GM23338 (cell line): ENCODE results near the gene CSF3. TPM values are rescaled to one million over a fixed set of nuclear protein-coding genes. Genes with fewer than 3 reads are reported as not detected.

Source experiments
- ATAC-seq: fragments of 200-7000 bp; cut with Tn5 transposase; 3 replicates; pipeline ENCODE4 v1.9.1; 2020
- DNase-seq: peaks from one replicate; pipeline ENCODE4 v3.0.0-alpha.2; 2015; ENCODE audit warnings: low spot score
- H2AFZ ChIP-seq: fragments of 200-600 bp; sonication (generic); 2 replicates; pipeline ENCODE4 v1.8.0; 2016; ENCODE audit warnings: antibody characterized with exemption, mild to moderate bottlenecking, moderate library complexity
- H3F3A ChIP-seq: fragments of 200-600 bp; sonication (generic); replicated peaks from 2 replicates; pipeline ENCODE4 v1.8.0; 2017; ENCODE audit warnings: antibody characterized with exemption, mixed run types, low read depth
- H3K27ac ChIP-seq: fragments of 200-600 bp; sonication (generic); 2 replicates; pipeline ENCODE4 v1.6.1; 2016; ENCODE audit warnings: low read depth
- H3K27me3 ChIP-seq: fragments of 200-600 bp; sonication (generic); 2 replicates; pipeline ENCODE4 v1.8.0; 2016; ENCODE audit warnings: mild to moderate bottlenecking, mixed run types, moderate library complexity; ENCODE audit not compliant: insufficient read depth
- H3K36me3 ChIP-seq: fragments of 200-600 bp; sonication (generic); 2 replicates; pipeline ENCODE4 v1.8.0; 2016; ENCODE audit warnings: mild to moderate bottlenecking; ENCODE audit not compliant: insufficient read depth
- H3K4me1 ChIP-seq: fragments of 200-600 bp; sonication (generic); 2 replicates; pipeline ENCODE4 v1.8.0; 2016; ENCODE audit warnings: mild to moderate bottlenecking, moderate library complexity; ENCODE audit not compliant: insufficient read depth
- H3K4me2 ChIP-seq: fragments of 200-600 bp; sonication (generic); 2 replicates; pipeline ENCODE4 v1.7.1; 2017; ENCODE audit warnings: mixed run types
- H3K4me3 ChIP-seq: fragments of 200-600 bp; sonication (generic); 2 replicates; pipeline ENCODE4 v1.6.1; 2016; ENCODE audit warnings: mixed run types
- H3K79me2 ChIP-seq: fragments of 200-600 bp; sonication (generic); replicated peaks from 2 replicates; pipeline ENCODE4 v1.8.0; 2017; ENCODE audit warnings: mild to moderate bottlenecking; ENCODE audit not compliant: insufficient read depth
- H3K9me2 ChIP-seq: fragments of 200-600 bp; sonication (generic); 2 replicates; pipeline ENCODE4 v1.8.0; 2017; ENCODE audit not compliant: insufficient read depth
- H4K20me1 ChIP-seq: fragments of 200-600 bp; sonication (generic); replicated peaks from 2 replicates; pipeline ENCODE4 v1.8.0; 2017; ENCODE audit warnings: mild to moderate bottlenecking; ENCODE audit not compliant: insufficient read depth
- H3K27ac Mint-ChIP-seq: 2 replicates; pipeline ENCODE4 v1.8.0; 2020; ENCODE audit warnings: inconsistent platforms, mild to moderate bottlenecking, moderate library complexity, mixed read lengths
- H3K27me3 Mint-ChIP-seq: 3 replicates; pipeline ENCODE4 v1.8.0; 2022; ENCODE audit warnings: low read depth, mild to moderate bottlenecking, moderate library complexity, mixed read lengths, inconsistent platforms; ENCODE audit not compliant: insufficient read depth, poor library complexity
- H3K36me3 Mint-ChIP-seq: 3 replicates; pipeline ENCODE4 v1.8.0; 2021; ENCODE audit warnings: low read depth, mild to moderate bottlenecking, inconsistent platforms, moderate library complexity, mixed read lengths
- H3K4me1 Mint-ChIP-seq: 3 replicates; pipeline ENCODE4 v1.8.0; 2020; ENCODE audit warnings: mild to moderate bottlenecking, inconsistent platforms, mixed read lengths
- H3K4me3 Mint-ChIP-seq: 3 replicates; pipeline ENCODE4 v1.8.0; 2021; ENCODE audit warnings: moderate library complexity, mild to moderate bottlenecking, inconsistent platforms, mixed read lengths
- H3K9me3 Mint-ChIP-seq: 3 replicates; pipeline ENCODE4 v1.8.0; 2020; ENCODE audit warnings: moderate library complexity, mild to moderate bottlenecking, inconsistent platforms, mixed read lengths
- CREB1 ChIP-seq: fragments of 250-450 bp; sonication (Bioruptor Pico); IDR thresholded peaks from 2 replicates; pipeline ENCODE4 v1.5.0; 2020; ENCODE audit warnings: low read depth, mild to moderate bottlenecking, moderate library complexity
- EZH2 ChIP-seq: fragments of 200-600 bp; sonication (generic); IDR thresholded peaks from one replicate; pipeline ENCODE4 v1.8.0; 2017; ENCODE audit warnings: antibody characterized with exemption, mild to moderate bottlenecking, low read depth; ENCODE audit not compliant: unreplicated experiment
- EZH2phosphoT487 ChIP-seq: fragments of 200-600 bp; sonication (generic); IDR thresholded peaks from one replicate; pipeline ENCODE4 v1.8.1; 2018; ENCODE audit warnings: antibody characterized with exemption; ENCODE audit not compliant: unreplicated experiment
- POLR2AphosphoS5 ChIP-seq: IDR thresholded peaks from 2 replicates; pipeline ENCODE4 v1.6.1; 2016; ENCODE audit warnings: antibody characterized with exemption, low read depth
- STAT1 ChIP-seq: IDR thresholded peaks from one replicate; pipeline ENCODE4 v1.6.1; 2016; ENCODE audit warnings: antibody characterized with exemption; ENCODE audit not compliant: unreplicated experiment
- ZNF114 ChIP-seq: fragments of 250-450 bp; sonication (Bioruptor Pico); IDR thresholded peaks from 2 replicates; pipeline ENCODE4 v1.5.0; 2020; ENCODE audit warnings: mild to moderate bottlenecking, moderate library complexity
- ZNF331 ChIP-seq: fragments of 250-450 bp; sonication (Bioruptor Pico); IDR thresholded peaks from 2 replicates; pipeline ENCODE4 v1.5.0; 2020; ENCODE audit warnings: low read depth, mild to moderate bottlenecking, moderate library complexity
- polyA plus RNA-seq: library from polyadenylated mRNA; unstranded; fragments of >200 nt; fragmentation: Nextera tagmentation; extraction: Ambion mirVana; gene quantifications from 2 replicates; pipeline ENCODE4 v1.2.1, GENCODE V29; 2016
- total RNA-seq: library from RNA; depleted of rRNA; stranded (reverse); fragments of >200 nt; shearing (Covaris generic); gene quantifications from 2 replicates; pipeline ENCODE4 v1.2.3, GENCODE V29; 2014
- TF ChIP-seq, protein P1 (sequence below): IDR thresholded peaks from one replicate; pipeline ENCODE4 v1.6.1; 2018; ENCODE audit warnings: antibody characterized with exemption; ENCODE audit not compliant: unreplicated experiment
- TF ChIP-seq, protein P2 (sequence below): fragments of 250-450 bp; sonication (Bioruptor Pico); IDR thresholded peaks from 2 replicates; pipeline ENCODE4 v1.5.0; 2020; ENCODE audit warnings: mild to moderate bottlenecking, moderate library complexity

CSF3 gene
- total and polyA plus RNA-seq, 2 experiments from 2014 or later = not detected

DNA sequence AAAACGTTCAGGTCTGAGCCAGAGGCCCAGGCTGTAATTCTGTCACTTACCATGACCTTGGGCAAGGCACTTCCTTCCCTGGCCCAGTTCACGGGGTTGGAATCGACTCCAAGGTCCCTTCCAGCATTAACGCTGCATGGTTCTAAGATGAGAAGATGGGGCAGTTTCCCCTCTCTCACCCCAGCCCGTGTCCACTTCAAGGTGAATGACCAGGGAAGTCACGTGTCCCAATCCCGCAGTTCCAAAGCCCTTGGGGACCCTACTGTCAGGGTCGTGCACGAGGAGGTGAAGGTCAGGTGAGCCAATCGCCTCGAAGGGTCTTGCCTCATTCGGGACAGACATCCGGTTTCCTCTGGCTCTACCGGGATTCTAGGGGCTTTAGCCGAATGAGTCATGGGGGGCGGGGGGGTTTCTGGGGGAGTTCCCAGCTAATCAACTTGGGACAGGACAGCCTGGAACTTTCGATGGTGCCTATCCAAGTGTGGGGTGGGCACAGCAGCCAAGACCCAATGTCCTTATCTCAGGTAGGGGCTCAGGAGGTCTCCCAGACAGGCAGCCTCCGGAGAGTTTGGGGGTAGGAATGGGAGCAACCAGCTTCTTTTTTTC is 762 bp upstream of the CSF3 start:
- H2AFZ ChIP-seq = 0 out of 2 replicates have a peak overlapping the region, but pooled peaks have one; percentile 56
- TF ChIP-seq STAT1 (no peak), ZNF331 (CRISPR knock-in tag) (no peak), EZH2 (no peak), POLR2AphosphoS5 (no peak), EZH2phosphoT487 (no peak)
- TF ChIP-seq, protein P1, sequence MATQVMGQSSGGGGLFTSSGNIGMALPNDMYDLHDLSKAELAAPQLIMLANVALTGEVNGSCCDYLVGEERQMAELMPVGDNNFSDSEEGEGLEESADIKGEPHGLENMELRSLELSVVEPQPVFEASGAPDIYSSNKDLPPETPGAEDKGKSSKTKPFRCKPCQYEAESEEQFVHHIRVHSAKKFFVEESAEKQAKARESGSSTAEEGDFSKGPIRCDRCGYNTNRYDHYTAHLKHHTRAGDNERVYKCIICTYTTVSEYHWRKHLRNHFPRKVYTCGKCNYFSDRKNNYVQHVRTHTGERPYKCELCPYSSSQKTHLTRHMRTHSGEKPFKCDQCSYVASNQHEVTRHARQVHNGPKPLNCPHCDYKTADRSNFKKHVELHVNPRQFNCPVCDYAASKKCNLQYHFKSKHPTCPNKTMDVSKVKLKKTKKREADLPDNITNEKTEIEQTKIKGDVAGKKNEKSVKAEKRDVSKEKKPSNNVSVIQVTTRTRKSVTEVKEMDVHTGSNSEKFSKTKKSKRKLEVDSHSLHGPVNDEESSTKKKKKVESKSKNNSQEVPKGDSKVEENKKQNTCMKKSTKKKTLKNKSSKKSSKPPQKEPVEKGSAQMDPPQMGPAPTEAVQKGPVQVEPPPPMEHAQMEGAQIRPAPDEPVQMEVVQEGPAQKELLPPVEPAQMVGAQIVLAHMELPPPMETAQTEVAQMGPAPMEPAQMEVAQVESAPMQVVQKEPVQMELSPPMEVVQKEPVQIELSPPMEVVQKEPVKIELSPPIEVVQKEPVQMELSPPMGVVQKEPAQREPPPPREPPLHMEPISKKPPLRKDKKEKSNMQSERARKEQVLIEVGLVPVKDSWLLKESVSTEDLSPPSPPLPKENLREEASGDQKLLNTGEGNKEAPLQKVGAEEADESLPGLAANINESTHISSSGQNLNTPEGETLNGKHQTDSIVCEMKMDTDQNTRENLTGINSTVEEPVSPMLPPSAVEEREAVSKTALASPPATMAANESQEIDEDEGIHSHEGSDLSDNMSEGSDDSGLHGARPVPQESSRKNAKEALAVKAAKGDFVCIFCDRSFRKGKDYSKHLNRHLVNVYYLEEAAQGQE = no peak
- H3K27ac Mint-ChIP-seq = no peak overlapping the region

DNA sequence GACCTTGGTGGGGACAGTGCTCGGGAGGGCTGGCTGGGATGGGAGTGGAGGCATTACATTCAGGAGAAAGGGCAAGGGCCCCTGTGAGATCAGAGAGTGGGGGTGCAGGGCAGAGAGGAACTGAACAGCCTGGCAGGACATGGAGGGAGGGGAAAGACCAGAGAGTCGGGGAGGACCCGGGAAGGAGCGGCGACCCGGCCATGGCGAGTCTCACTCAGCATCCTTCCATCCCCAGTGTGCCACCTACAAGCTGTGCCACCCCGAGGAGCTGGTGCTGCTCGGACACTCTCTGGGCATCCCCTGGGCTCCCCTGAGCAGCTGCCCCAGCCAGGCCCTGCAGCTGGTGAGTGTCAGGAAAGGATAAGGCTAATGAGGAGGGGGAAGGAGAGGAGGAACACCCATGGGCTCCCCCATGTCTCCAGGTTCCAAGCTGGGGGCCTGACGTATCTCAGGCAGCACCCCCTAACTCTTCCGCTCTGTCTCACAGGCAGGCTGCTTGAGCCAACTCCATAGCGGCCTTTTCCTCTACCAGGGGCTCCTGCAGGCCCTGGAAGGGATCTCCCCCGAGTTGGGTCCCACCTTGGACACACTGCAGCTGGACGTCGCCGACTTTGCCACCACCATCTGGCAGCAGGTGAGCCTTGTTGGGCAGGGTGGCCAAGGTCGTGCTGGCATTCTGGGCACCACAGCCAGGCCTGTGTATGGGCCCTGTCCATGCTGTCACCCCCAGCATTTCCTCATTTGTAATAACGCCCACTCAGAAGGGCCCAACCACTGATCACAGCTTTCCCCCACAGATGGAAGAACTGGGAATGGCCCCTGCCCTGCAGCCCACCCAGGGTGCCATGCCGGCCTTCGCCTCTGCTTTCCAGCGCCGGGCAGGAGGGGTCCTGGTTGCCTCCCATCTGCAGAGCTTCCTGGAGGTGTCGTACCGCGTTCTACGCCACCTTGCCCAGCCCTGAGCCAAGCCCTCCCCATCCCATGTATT is 1.1 kb downstream of the CSF3 start:
- Mint-ChIP-seq H3K4me1 (peaks cover 44% of the 10 kb centered on the region), H3K36me3 (peaks cover 18% of the 10 kb centered on the region), H3K27me3 (peaks cover 31% of the 10 kb centered on the region), H3K9me3 (0 out of 3 replicates have a peak, but pooled peaks cover 5% of the 10 kb centered on the region), H3K27ac (peak overlapping the region; percentile 66; the same call in 1 of the 2 replicates), H3K4me3 (no peak overlapping the region)
- no peak overlapping the region for H3K4me3 ChIP-seq
- ATAC-seq (no peak), DNase-seq (no peak)
- H3K9me2 ChIP-seq = no peaks in the 10 kb centered on the region
- peaks cover 3% of the 10 kb centered on the region; the same call in 1 of the 2 replicates for H3K36me3 ChIP-seq
- no peaks in the 10 kb centered on the region for H4K20me1 ChIP-seq
- H3K27me3 ChIP-seq = no peaks in the 10 kb centered on the region
- peaks cover 4% of the 10 kb centered on the region; the same call in 1 of the 2 replicates for H3F3A ChIP-seq
- no peak overlapping the region; the same call in 1 of the 2 replicates for H2AFZ ChIP-seq
- H3K4me1 ChIP-seq = peaks cover 28% of the 10 kb centered on the region
- H3K79me2 ChIP-seq = no peaks in the 10 kb centered on the region
- no peak overlapping the region for H3K4me2 ChIP-seq
- no peak overlapping the region for H3K27ac ChIP-seq
- no peak for TF ChIP-seq ZNF331 (CRISPR knock-in tag)
- no peak for TF ChIP-seq EZH2
- no peak for TF ChIP-seq CREB1 (CRISPR knock-in tag)
- no peak for TF ChIP-seq ZNF114 (CRISPR knock-in tag)
- no peak for TF ChIP-seq STAT1
- TF ChIP-seq, protein P2, sequence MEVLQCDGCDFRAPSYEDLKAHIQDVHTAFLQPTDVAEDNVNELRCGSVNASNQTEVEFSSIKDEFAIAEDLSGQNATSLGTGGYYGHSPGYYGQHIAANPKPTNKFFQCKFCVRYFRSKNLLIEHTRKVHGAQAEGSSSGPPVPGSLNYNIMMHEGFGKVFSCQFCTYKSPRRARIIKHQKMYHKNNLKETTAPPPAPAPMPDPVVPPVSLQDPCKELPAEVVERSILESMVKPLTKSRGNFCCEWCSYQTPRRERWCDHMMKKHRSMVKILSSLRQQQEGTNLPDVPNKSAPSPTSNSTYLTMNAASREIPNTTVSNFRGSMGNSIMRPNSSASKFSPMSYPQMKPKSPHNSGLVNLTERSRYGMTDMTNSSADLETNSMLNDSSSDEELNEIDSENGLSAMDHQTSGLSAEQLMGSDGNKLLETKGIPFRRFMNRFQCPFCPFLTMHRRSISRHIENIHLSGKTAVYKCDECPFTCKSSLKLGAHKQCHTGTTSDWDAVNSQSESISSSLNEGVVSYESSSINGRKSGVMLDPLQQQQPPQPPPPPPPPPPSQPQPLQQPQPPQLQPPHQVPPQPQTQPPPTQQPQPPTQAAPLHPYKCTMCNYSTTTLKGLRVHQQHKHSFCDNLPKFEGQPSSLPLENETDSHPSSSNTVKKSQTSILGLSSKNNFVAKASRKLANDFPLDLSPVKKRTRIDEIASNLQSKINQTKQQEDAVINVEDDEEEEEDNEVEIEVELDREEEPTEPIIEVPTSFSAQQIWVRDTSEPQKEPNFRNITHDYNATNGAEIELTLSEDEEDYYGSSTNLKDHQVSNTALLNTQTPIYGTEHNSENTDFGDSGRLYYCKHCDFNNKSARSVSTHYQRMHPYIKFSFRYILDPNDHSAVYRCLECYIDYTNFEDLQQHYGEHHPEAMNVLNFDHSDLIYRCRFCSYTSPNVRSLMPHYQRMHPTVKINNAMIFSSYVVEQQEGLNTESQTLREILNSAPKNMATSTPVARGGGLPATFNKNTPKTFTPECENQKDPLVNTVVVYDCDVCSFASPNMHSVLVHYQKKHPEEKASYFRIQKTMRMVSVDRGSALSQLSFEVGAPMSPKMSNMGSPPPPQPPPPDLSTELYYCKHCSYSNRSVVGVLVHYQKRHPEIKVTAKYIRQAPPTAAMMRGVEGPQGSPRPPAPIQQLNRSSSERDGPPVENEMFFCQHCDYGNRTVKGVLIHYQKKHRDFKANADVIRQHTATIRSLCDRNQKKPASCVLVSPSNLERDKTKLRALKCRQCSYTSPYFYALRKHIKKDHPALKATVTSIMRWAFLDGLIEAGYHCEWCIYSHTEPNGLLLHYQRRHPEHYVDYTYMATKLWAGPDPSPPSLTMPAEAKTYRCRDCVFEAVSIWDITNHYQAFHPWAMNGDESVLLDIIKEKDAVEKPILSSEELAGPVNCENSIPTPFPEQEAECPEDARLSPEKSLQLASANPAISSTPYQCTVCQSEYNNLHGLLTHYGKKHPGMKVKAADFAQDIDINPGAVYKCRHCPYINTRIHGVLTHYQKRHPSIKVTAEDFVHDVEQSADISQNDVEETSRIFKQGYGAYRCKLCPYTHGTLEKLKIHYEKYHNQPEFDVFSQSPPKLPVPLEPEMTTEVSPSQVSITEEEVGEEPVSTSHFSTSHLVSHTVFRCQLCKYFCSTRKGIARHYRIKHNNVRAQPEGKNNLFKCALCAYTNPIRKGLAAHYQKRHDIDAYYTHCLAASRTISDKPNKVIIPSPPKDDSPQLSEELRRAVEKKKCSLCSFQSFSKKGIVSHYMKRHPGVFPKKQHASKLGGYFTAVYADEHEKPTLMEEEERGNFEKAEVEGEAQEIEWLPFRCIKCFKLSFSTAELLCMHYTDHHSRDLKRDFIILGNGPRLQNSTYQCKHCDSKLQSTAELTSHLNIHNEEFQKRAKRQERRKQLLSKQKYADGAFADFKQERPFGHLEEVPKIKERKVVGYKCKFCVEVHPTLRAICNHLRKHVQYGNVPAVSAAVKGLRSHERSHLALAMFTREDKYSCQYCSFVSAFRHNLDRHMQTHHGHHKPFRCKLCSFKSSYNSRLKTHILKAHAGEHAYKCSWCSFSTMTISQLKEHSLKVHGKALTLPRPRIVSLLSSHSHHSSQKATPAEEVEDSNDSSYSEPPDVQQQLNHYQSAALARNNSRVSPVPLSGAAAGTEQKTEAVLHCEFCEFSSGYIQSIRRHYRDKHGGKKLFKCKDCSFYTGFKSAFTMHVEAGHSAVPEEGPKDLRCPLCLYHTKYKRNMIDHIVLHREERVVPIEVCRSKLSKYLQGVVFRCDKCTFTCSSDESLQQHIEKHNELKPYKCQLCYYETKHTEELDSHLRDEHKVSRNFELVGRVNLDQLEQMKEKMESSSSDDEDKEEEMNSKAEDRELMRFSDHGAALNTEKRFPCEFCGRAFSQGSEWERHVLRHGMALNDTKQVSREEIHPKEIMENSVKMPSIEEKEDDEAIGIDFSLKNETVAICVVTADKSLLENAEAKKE (CRISPR knock-in tag) = no peak

More for the DNA sequence above, 762 bp upstream of the CSF3 start:
- Histone ChIP-seq H4K20me1 (no peaks in the 10 kb centered on the region), H3K79me2 (no peaks in the 10 kb centered on the region), H3K36me3 (no peaks in the 10 kb centered on the region), H3K9me2 (no peaks in the 10 kb centered on the region), H3K27me3 (no peaks in the 10 kb centered on the region), H3K4me3 (no peak overlapping the region), H3K27ac (no peak overlapping the region), H3K4me1 (peaks cover 24% of the 10 kb centered on the region), H3K4me2 (no peak overlapping the region), H3F3A (peaks cover 4% of the 10 kb centered on the region; the same call in 1 of the 2 replicates)
- DNase-seq (no peak), ATAC-seq (no peak)
- H3K4me3 Mint-ChIP-seq = no peak overlapping the region
- H3K36me3 Mint-ChIP-seq = peaks cover 5% of the 10 kb centered on the region; the same call in 1 of the 3 replicates
- peaks cover 40% of the 10 kb centered on the region for H3K4me1 Mint-ChIP-seq
- H3K9me3 Mint-ChIP-seq = 0 out of 3 replicates have a peak, but pooled peaks cover 5% of the 10 kb centered on the region
- H3K27me3 Mint-ChIP-seq = peaks cover 30% of the 10 kb centered on the region
